Left renal pelvis (tissue), 4 donors: ENCODE data around the gene STAU1. TPM values are rescaled to one million over a fixed set of nuclear protein-coding genes. Genes with fewer than 3 reads are reported as not detected.
"Not testable (repeated sequence)": the region's sequence is repeated elsewhere in the genome, so short reads cannot be mapped to it uniquely, and the experiment has no call there.

Source experiments
- DNase-seq, 4 donors: peaks; one replicate each; pipeline ENCODE4 v3.0.0-alpha.2; 2013; ENCODE audit warnings: low read depth in 4 of 4, low spot score in 3 of 4
- polyA plus RNA-seq, 4 donors: library from polyadenylated mRNA; unstranded; fragments of 120-200 nt; gene quantifications; one replicate each; pipeline ENCODE4 v1.2.1, GENCODE V29; 2013; ENCODE audit not compliant: insufficient read length in 4 of 4

The STAU1 gene
- polyA plus RNA-seq, 4 donors: 97.1 to 129 (median 121) TPM

DNA sequence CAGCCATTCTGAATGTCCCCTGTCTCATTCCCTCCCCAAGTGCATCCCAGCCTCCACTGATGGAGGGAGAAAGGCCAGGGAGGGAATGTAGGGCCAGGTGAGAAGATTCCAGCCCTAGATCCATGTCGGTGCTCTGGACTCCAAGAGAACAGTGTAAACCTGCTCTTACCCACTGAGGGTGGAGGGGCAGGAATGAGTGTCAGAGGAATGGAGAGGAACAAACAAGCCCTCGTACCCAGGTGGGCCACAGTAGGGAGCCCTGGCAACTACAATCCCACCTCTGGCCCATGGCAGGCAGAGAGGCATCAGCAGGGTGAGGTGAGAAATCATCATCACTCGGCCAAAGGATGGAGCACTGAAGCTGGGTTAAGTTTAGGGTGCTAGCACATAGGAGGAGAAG lies 54.6 kb downstream of the STAU1 start:
- DNase-seq: no peak

DNA sequence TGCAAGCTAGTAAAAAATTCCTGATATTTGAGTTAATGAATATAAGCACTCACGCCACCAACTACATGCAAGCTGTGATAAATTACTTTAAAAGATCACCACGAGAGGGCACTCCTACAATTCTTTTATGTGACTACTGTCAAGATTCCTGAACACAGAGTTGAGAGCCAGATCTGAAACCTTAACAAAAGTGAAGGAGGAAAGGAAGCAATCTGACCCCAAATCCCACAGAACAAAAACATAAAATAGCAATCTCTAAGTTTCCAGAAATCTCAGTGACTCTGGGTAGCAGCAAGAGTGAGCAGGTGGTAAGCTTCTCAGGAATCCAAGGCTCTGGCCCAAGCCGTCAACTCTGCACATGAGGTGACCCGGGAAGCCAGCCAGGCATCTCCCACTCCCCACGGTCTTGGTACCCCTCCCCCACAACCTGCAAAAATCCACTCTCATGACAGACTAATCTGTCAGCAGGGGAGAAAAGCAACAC lies 55.1 kb downstream of the STAU1 start:
- peak; percentile 56 to 69 (median 64) for DNase-seq

DNA sequence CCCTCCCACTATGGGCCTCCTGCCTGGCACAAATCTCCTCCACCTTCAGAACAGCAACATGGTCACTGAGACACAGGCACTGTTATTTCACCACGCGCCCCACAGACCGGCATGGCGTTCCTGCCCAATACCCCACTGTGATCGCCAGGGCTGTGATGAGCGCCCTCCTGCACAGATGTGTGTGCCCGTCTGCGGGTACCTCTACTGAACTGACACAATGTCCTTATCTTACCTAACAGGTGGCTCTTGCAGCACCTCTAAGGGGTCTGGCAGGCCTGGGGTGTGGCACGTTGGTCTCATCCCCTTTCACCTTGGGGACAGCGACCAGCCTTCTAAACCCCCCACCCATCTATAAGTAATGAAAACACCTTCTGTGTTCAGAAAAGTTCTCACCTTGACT lies 64.2 kb downstream of the STAU1 start:
- DNase-seq: no peak

DNA sequence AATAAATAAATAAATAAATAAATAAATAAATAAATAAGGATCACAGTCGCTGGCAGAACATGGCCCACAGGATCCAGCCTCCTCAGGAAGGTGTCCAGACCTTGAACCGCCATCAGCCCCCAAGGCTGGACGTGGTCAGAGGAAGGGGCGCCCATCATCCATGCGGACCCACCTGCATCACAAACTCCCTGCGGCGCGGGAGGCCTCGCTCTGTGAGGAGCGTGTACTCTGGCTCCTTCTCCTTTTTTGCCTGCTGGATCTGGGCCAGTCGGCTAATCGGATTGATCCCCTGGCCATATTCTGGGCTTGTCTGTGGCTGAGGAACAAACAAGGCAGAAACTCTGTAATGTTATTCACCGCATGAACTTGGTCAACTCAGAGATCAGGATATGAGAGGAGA lies 65.2 kb downstream of the STAU1 start:
- no peak for DNase-seq

DNA sequence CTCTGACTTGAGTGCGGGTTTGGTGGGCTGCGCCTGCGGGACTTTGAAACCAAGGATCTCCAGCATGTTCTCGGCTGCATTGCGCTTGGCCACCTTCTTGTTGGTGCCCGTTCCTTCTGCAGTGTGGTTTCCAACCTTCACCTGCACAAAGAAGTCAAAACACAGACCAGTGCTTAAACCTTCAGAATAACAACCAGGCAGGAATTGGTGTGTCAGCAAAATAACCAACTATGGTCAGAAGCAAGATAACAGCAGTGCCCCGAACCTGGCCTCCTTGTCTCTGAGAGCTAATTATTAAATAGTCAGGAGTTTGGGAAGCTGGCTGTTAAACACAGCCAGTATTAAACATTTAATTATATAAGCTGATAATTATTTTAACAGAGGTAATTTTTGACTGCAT lies 68.1 kb downstream of the STAU1 start:
- no peak for DNase-seq

DNA sequence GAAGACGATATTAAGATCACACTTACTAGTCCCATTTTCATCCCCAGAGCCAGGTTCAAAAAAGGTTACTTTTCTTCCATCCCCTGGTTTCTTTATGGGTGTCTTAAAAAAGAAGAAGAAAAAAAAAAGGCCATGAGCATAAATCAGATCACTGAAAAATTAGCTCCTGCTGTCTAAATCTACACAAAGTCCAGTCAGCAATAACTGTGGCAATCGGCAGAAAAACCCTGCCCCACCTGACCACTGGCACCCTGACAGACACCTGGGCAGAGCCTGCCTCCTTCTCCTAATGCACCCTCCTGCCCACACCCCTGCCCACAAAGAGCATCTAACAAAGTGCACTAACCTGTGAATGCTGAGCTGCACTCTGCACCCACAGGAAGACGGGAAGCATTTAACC lies 69.8 kb downstream of the STAU1 start:
- DNase-seq: no peak

DNA sequence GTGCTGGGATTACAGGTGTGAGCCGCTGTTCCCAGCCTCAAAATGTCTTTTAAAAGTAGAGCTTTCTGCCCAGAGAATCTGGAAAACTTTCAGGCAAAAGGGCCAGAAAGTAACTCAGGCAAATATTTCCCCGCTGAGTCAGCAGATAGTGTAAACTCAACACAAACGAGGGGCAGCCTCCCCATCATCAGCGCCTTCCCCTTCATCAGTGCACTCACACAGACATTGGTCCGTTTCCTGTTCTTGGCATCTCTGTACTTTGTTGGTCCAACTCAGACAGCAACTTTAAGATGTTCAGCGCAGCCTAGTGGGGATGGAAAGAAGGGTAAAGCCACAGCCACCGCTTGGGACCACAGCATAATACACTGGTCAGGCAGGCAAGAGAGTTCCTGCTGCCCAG lies 72.6 kb downstream of the STAU1 start:
- DNase-seq: no peak

DNA sequence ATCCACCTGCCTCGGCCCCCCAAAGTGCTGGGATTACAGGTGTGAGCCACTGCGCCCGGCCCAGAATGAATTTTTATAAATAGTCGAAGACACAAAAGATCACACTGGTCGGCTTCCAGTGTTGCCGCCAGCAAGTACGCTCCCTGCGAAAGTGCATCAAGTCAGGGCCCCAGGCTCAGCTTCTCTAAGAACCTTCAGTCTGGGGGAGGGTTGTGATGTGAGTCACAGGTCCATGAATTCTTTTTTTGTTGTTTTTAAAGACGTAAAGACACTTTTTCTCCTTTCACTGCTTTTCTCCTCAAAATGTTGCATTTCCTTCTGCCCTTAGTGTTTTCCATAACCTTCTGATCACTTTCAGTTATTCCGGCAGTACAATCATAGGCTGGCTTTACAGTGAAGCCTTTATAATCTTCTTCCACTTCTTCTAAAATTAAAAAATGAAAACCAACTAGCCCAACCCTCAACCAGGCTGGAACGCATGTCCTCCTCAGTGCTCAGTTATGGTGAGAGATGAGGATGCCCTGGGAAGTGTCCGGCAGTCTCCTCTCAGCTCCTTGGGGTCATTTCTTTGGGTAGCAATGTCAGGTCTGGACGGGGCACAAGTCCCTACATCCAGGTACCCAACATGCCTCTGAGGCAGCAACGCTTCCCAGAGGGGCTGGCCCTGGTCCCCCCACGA lies 75.4 kb downstream of the STAU1 start:
- DNase-seq: no peak

DNA sequence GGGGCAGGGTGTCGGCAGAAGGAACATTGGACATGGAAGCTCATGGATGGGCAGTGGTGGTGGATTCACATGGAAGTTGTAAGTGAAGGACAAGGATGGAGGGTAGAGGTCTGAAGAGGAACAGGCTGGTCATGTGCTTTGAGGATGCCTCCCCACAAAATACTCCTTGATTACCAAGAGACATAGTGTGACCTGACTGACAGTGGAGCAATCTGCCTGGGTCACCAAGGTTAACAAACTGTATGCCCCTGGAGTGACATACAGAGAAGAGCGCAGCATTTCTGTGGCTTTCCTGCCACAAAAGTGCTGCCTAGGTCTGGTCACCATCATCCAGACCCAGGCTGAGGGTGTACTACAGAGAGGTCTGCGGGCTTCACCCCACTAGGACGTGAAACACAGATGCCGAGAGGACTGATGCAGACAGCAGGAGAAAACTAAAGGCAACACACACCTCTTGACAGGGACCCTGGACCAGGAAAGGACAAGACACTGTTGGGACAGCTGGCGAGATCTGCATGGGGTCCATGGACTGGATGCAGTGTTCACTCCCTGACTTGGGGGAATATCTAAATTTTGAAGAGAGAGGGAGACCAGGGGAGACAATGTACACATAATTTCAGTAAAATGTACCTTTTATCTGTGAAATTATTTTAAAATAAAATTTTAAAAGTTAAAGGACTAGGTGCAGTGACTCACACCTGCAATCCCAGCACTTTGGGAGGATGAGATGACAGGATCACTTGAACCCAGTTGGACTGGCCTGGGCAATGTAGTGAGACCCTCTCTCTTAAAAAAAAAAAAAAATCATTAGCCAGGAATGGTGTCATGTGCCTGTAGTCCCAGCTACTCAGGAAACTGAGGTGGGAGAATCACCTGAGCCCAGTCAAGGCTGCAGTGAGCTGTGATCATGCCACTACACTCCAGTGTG lies 77.1 kb downstream of the STAU1 start:
- no peak for DNase-seq

DNA sequence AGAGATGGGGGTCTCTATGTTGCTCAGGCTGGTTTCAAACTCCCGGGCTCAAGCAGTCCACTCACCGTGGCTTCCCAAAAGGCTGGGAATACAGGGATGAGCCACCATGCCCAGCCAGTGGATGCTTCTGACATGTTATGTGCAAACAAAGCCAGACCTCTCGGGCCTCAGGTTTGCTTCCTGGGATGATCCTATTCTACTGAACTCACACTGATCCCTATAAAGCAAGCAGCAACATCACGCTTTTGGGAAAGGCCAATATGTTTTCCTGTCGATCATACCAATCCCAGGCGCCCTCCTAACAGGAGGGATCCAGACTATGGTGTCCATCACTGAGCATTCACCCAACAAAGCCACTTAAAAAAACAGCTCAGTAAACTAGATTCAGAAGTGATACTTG lies 81.8 kb downstream of the STAU1 start:
- DNase-seq: no peak

DNA sequence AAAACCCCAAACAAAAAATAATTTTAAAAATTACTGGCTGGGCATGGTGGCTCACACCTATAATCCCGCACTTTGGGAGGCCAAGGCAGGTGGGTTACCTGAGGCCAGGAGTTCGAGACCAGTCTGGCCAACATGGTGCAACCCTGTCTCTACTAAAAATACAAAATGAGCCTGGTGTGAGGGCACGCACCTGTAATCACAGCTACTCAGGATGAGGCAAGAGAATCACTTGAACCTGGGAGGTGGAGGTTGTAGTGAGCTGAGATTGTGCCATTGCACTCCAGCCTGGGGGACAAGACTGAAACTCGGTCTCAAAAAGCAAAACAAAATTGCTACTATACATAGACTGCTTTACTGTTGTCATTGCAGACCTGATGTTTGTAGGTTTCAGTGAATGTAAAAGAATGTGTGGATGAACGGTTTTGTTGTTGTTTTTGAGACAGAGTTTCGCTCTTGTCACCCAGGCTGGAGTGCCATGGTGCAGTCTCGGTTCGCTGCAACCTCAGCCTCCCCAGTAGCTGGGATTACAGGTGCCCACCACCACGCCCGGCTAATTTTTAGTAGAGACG lies 83.1 kb downstream of the STAU1 start:
- DNase-seq: not testable (repeated sequence)

DNA sequence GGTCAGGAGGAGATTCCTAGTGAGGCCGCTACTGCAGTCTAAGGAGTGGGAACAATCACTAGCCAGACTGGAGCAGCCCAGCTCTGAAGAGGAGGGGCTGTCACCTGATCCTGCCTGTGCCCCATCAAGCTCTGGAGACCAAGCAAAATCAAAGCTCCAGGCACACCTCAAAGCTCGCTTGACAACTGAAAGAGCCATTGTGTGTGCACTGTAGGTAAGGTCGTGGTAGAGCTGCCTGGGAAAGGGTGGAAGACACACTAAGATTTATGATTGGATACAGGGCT lies 83.8 kb downstream of the STAU1 start:
- DNase-seq: no peak

DNA sequence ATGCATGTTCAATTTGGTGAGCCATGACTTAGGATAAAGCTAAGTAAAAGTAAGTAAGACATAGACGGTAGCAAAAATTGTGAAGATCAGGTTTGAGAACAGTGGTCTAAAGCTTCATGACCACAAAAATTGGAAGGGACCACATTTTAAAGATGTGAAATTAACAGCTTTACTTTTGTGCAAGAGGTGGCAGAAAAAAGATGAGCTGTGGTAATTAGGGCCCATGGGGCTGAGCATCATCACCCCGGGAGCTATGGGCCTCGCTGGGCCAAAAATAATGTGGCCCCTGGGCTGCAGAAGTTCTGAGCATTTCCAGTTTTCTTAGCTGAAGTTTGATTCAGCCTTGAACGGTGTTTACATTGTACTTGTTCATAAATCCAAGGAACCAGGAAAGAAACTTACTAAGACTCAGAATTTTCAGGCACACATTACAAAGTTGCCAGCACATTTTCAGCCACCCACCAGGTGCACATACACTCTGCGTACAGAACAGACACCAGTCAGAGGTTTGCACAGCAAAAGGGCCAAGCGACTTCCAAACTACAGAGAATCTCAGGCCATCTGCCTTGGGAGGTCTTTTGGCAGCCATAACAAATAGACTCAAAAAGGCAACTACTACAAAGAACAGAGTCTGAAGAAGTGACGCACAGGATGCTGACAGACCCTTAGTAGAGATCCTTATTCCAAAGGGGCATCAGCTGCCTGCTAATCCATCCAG lies 84.3 kb downstream of the STAU1 start:
- DNase-seq: no peak

DNA sequence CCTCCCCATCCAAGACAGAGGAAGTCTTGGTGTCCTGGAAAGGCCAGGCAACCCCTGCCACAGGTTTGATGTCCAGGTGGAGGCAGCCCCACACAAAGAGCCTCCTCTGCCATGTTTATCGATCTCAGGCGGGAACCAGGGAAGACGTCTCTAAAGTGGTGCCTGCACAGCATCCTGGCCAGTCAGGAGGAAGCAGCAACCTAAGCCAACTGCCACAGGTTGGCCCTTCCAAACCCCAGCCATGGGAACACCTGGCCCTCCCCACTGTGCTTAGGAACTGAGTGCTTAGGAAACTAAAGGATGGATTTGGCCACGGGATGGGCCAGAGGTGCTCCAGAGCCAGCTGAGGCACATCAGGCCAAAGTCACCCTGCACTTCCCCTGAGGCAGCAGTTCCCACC lies 85.1 kb downstream of the STAU1 start:
- DNase-seq: no peak

DNA sequence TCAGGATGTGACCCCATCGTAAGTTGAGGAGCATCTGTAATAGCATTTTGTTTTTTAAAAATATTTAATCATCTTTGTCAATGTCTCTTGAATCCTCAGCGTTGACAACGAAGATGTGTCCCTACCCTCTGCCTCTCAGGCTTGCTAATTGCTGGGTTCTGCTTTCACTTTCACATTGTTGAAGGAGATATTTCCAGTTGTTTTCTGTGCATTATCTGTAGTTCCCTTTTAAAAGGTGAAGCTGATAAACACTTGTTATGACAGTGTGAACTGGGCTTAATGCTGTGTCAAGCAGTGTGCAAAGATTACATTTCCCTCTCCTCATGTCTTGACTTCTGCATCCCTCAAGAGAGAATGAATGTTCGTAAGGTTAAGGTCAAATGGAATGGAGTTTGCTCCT lies 87.2 kb downstream of the STAU1 start:
- peak in 1 of 4 donors; percentile 25 for DNase-seq

DNA sequence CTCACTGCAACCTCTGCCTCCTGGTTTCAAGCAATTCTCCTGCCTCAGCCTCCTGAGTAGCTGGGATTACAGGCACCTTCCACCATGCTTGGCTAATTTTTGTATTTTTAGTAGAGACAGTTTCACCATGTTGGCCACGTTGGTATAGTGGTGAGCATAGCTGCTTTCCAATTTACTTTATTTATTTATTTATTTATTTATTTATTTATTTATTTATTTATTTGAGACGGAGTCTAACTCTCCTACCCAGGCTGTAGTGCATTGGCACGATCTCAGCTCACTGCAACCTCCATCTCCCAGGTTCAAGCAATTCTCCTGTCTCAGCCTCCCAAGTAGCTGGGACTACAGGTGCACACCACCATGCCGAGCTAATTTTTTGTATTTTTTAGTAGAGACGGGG lies 87.8 kb downstream of the STAU1 start:
- not testable (repeated sequence) for DNase-seq

DNA sequence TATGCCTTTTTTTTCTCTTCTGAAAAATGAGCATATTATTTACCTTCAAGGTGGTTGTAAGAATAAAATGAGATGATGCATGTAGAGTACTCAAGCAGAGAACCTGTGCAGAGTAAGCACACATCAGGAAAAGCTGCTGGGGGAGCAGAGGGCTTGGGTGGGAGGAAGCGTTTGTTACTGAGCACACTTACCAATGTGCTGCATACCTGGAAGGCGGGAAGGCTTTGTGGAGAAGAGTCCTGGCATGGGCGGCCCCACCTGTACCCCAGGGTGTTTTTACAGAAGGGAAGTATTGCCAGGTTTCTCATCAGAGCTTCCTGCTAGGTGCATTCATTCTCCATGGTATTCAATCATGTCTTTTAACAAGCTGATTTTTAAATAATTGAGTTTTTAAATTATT lies 89.1 kb downstream of the STAU1 start:
- DNase-seq: no peak

DNA sequence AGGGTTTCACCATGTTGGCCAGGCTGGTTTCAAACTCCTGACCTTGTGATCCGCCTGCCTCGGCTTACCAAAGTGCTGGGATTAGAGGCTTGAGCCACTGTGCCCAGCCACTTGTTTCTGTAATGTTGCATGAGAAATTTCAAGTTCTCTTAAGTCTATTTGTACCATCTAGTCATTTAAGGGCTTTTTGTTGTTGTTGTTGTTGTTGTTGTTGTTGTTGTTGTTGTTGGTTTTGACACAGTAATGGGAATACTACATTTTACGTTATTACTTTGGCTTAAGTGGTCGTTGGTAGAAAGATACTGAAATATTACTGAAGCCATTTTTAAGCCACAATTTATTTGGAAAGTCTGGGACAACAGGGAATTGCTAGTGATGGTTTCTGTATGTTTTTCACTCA lies 90.0 kb downstream of the STAU1 start:
- DNase-seq: no peak

DNA sequence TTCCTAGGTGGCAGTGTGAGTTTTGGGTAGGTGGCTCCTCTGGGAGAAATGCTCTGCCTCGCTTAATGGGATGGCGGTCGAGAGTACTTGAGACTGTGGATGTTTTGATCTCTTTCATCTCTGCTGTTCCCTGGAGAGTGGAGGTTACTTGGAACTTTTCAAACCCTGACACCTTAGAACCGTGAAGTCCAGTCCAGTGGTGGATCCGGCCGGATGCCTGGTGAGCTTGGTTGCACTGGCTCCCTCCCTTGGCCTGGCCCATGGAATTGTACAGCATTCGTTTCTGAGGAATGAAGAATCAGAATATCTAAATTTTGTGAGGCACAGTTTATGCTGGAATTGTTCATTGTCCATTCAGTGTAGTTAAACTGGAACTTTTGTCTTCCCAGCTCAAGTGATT lies 91.0 kb downstream of the STAU1 start:
- no peak for DNase-seq

DNA sequence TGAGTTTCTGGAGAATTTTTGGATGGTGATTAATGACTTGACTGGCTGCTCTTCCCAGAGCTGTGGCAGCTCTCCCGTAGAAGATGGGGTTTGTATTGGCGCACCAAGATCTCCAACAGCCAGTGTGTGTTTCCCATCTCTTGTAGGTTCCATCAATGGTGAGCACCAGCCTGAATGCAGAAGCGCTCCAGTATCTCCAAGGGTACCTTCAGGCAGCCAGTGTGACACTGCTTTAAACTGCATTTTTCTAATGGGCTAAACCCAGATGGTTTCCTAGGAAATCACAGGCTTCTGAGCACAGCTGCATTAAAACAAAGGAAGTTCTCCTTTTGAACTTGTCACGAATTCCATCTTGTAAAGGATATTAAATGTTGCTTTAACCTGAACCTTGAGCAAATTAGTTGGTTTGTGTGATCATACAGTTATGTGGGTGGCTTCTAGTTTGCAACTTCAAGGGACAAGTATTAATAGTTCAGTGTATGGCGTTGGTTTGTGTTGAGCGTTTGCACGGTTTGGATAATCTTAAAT lies 91.9 kb downstream of the STAU1 start:
- DNase-seq: no peak

DNA sequence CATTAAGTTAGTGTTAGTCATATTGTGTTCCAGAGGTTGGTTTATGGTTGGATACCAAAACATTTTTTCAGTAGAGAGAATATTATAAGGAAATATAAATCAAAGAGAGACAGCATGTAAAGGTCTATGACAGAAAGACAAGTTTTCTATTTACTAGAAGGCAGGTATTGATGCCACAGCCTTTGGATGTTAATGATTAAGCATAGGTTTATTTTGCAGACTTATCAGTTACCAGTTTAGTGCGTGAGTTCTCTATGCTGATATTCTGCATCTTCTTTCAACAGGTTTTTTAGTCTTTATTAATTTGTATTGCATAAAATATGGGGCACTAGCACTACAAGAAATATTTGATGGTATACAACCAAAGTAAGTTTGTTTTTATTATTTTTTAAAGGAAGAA lies 96.4 kb downstream of the STAU1 start:
- DNase-seq: no peak
